Mucosa of rectum (tissue), 2 donors: ENCODE measurements around the gene HOXC4.
"Not testable (repeated sequence)": the region's sequence is repeated elsewhere in the genome, so short reads cannot be mapped to it uniquely, and the experiment has no call there.

Experiments
- H3K27ac ChIP-seq, 2 donors: one replicate each; pipeline ENCODE4 v1.7.0; 2013; ENCODE audit warnings: inconsistent platforms in 2 of 2, low read depth in 2 of 2, low read length in 2 of 2
- H3K27me3 ChIP-seq, 2 donors: one replicate each; pipeline ENCODE4 v1.7.0; 2013; ENCODE audit warnings: low read length in 2 of 2; ENCODE audit not compliant: control insufficient read depth in 2 of 2, insufficient read depth in 2 of 2
- H3K36me3 ChIP-seq, 2 donors: one replicate each; pipeline ENCODE4 v1.7.0; 2013; ENCODE audit warnings: low read length in 2 of 2; ENCODE audit not compliant: control insufficient read depth in 2 of 2, insufficient read depth in 2 of 2
- H3K4me1 ChIP-seq, 2 donors: one replicate each; pipeline ENCODE4 v1.7.0; 2013; ENCODE audit warnings: low read length in 2 of 2, mild to moderate bottlenecking in 1 of 2; ENCODE audit not compliant: control insufficient read depth in 2 of 2, insufficient read depth in 2 of 2
- H3K4me3 ChIP-seq, 2 donors: one replicate each; pipeline ENCODE4 v1.7.0; 2013; ENCODE audit warnings: low read length in 2 of 2
- H3K9ac ChIP-seq, 2 donors: one replicate each; pipeline ENCODE4 v1.7.0; 2013; ENCODE audit warnings: low read length in 2 of 2, low read depth in 1 of 2, mild to moderate bottlenecking in 1 of 2
- H3K9me3 ChIP-seq, 2 donors: one replicate each; pipeline ENCODE4 v1.7.0; 2013; ENCODE audit warnings: low read length in 2 of 2; ENCODE audit not compliant: control insufficient read depth in 2 of 2
- donor health status: healthy.
- donor health status: Normal muscosa, but diverticular disease.

HOXC4 gene

GRCh38 chr12:54036620-54037359 lies 16.8 kb upstream of the HOXC4 start:
- H3K36me3 ChIP-seq = no peaks in the 10 kb centered on the region
- peaks cover 84 to 88% of the 10 kb centered on the region in 2 donors for H3K27me3 ChIP-seq
- peaks cover 0 to 3% of the 10 kb centered on the region in 2 donors for H3K9me3 ChIP-seq
- H3K4me3 ChIP-seq = no peak overlapping the region
- no peak overlapping the region for H3K9ac ChIP-seq
- H3K27ac ChIP-seq = no peak overlapping the region
- peaks cover 0 to 2% of the 10 kb centered on the region in 2 donors for H3K4me1 ChIP-seq

GRCh38 chr12:54037360-54038283 lies 16.0 kb upstream of the HOXC4 start:
- no peak overlapping the region for H3K9ac ChIP-seq
- peaks cover 83 to 86% of the 10 kb centered on the region in 2 donors for H3K27me3 ChIP-seq
- no peak overlapping the region for H3K27ac ChIP-seq
- H3K4me3 ChIP-seq = no peak overlapping the region
- H3K4me1 ChIP-seq = peaks cover 0 to 2% of the 10 kb centered on the region in 2 donors
- H3K36me3 ChIP-seq = no peaks in the 10 kb centered on the region
- H3K9me3 ChIP-seq = peaks cover 0 to 2% of the 10 kb centered on the region in 2 donors

- no peak overlapping the region for H3K9ac ChIP-seq
Observed at GRCh38 chr12:54038284-54038870, 15.3 kb upstream of the HOXC4 start.

GRCh38 chr12:54038871-54039414 lies 14.7 kb upstream of the HOXC4 start:
- no peak overlapping the region for H3K27ac ChIP-seq

More at GRCh38 chr12:54038284-54038870, 15.3 kb upstream of the HOXC4 start:
- Histone ChIP-seq H3K36me3 (no peaks in the 10 kb centered on the region), H3K27me3 (peaks cover 83 to 85% of the 10 kb centered on the region in 2 donors), H3K9me3 (no peaks in the 10 kb centered on the region), H3K4me3 (no peak overlapping the region), H3K4me1 (no peaks in the 10 kb centered on the region), H3K27ac (no peak overlapping the region)

GRCh38 chr12:54039417-54040147 lies 14.1 kb upstream of the HOXC4 start:
- Histone ChIP-seq H3K4me1 (no peaks in the 10 kb centered on the region), H3K4me3 (no peak overlapping the region), H3K27ac (no peak overlapping the region), H3K36me3 (no peaks in the 10 kb centered on the region), H3K27me3 (peaks cover 84 to 86% of the 10 kb centered on the region in 2 donors), H3K9me3 (no peaks in the 10 kb centered on the region), H3K9ac (no peak overlapping the region)

More at GRCh38 chr12:54038871-54039414, 14.7 kb upstream of the HOXC4 start:
- Histone ChIP-seq H3K9ac (no peak overlapping the region), H3K36me3 (no peaks in the 10 kb centered on the region), H3K27me3 (peaks cover 84 to 86% of the 10 kb centered on the region in 2 donors), H3K4me1 (no peaks in the 10 kb centered on the region), H3K9me3 (no peaks in the 10 kb centered on the region), H3K4me3 (no peak overlapping the region)

- Histone ChIP-seq H3K9me3 (no peaks in the 10 kb centered on the region), H3K4me3 (no peak overlapping the region), H3K27me3 (peaks cover 84 to 87% of the 10 kb centered on the region in 2 donors)
Observed at GRCh38 chr12:54040148-54040494, 13.5 kb upstream of the HOXC4 start.

GRCh38 chr12:54040648-54041047 lies 13.0 kb upstream of the HOXC4 start:
- Histone ChIP-seq H3K9me3 (no peaks in the 10 kb centered on the region), H3K9ac (no peak overlapping the region), H3K4me1 (no peaks in the 10 kb centered on the region), H3K27ac (no peak overlapping the region), H3K27me3 (peaks cover 83 to 87% of the 10 kb centered on the region in 2 donors), H3K36me3 (no peaks in the 10 kb centered on the region), H3K4me3 (no peak overlapping the region)

More at GRCh38 chr12:54040148-54040494, 13.5 kb upstream of the HOXC4 start:
- Histone ChIP-seq H3K9ac (no peak overlapping the region), H3K27ac (no peak overlapping the region), H3K36me3 (no peaks in the 10 kb centered on the region), H3K4me1 (no peaks in the 10 kb centered on the region)

- no peak overlapping the region for H3K4me3 ChIP-seq
- no peak overlapping the region for H3K27ac ChIP-seq
- no peaks in the 10 kb centered on the region for H3K9me3 ChIP-seq
- H3K9ac ChIP-seq = no peak overlapping the region
- H3K4me1 ChIP-seq = no peaks in the 10 kb centered on the region
- H3K36me3 ChIP-seq = no peaks in the 10 kb centered on the region
- peaks cover 78 to 88% of the 10 kb centered on the region in 2 donors for H3K27me3 ChIP-seq
Observed at GRCh38 chr12:54041097-54041690, 12.4 kb upstream of the HOXC4 start.

GRCh38 chr12:54042033-54042432 lies 11.6 kb upstream of the HOXC4 start:
- not testable (repeated sequence) for H3K9ac ChIP-seq, H3K27ac ChIP-seq, H3K4me1 ChIP-seq, H3K36me3 ChIP-seq, H3K4me3 ChIP-seq, H3K9me3 ChIP-seq
- peaks cover 77 to 86% of the 10 kb centered on the region in 2 donors for H3K27me3 ChIP-seq
